SK-N-SH treated with all-trans-retinoic acid at 6 μM for 48 hours (cell line): ENCODE measurements around the gene SIK3.

ENCODE experiments used
- ATAC-seq: fragments of 200-7000 bp; cut with Tn5 transposase; 3 replicates; pipeline ENCODE4 v1.9.1; 2020; ENCODE audit warnings: mild to moderate bottlenecking, moderate library complexity
- ARNTL ChIP-seq: fragments of 450-650 bp; formaldehyde crosslinking; IDR thresholded peaks from 2 replicates; pipeline ENCODE4 v1.5.0; 2020; ENCODE audit warnings: low read depth, mild to moderate bottlenecking, moderate library complexity, borderline replicate concordance
- CSDC2 ChIP-seq: fragments of 250-450 bp; sonication (Bioruptor Pico); IDR thresholded peaks from 2 replicates; pipeline ENCODE4 v1.5.0; 2020; ENCODE audit warnings: mild to moderate bottlenecking, moderate library complexity
- ESRRG ChIP-seq: fragments of 250-450 bp; sonication (Bioruptor Pico); IDR thresholded peaks from 2 replicates; pipeline ENCODE4 v1.6.1; 2021; ENCODE audit warnings: mild to moderate bottlenecking
- GLIS3 ChIP-seq: fragments of 250-450 bp; sonication (Bioruptor Pico); IDR thresholded peaks from 2 replicates; pipeline ENCODE4 v1.5.0; 2020; ENCODE audit warnings: mild to moderate bottlenecking, moderate library complexity
- ISL1 ChIP-seq: fragments of 250-450 bp; sonication (Bioruptor Pico); IDR thresholded peaks from 2 replicates; pipeline ENCODE4 v2.1.2; 2022; ENCODE audit warnings: mild to moderate bottlenecking, moderate library complexity
- OSR1 ChIP-seq: fragments of 250-450 bp; sonication (Bioruptor Pico); IDR thresholded peaks from 2 replicates; pipeline ENCODE4 v1.8.0; 2022; ENCODE audit warnings: moderate library complexity, mild to moderate bottlenecking, inconsistent platforms
- PPARA ChIP-seq: fragments of 250-450 bp; sonication (Bioruptor Pico); IDR thresholded peaks from 2 replicates; pipeline ENCODE4 v1.5.0; 2020; ENCODE audit warnings: mild to moderate bottlenecking, borderline replicate concordance
- RARB ChIP-seq: fragments of 250-450 bp; sonication (Bioruptor Pico); IDR thresholded peaks from 2 replicates; pipeline ENCODE4 v1.8.0; 2021; ENCODE audit warnings: mild to moderate bottlenecking, moderate library complexity
- TCF4 ChIP-seq: fragments of 250-450 bp; sonication (Bioruptor Pico); IDR thresholded peaks from 2 replicates; pipeline ENCODE4 v1.8.0; 2021; ENCODE audit warnings: mild to moderate bottlenecking, moderate library complexity, borderline replicate concordance
- TOX ChIP-seq: fragments of 250-450 bp; sonication (Bioruptor Pico); IDR thresholded peaks from 2 replicates; pipeline ENCODE4 v1.8.0; 2021; ENCODE audit warnings: mild to moderate bottlenecking, moderate library complexity, borderline replicate concordance
- ZC3H10 ChIP-seq: fragments of 250-450 bp; sonication (Bioruptor Pico); IDR thresholded peaks from 2 replicates; pipeline ENCODE4 v1.5.1; 2021; ENCODE audit warnings: mild to moderate bottlenecking, moderate library complexity
- ZFP3 ChIP-seq: fragments of 250-450 bp; sonication (Bioruptor Pico); IDR thresholded peaks from 2 replicates; pipeline ENCODE4 v1.5.0; 2020; ENCODE audit warnings: mild to moderate bottlenecking, moderate library complexity
- ZFP30 ChIP-seq: fragments of 450-650 bp; formaldehyde crosslinking; IDR thresholded peaks from 2 replicates; pipeline ENCODE4 v1.5.0; 2022; ENCODE audit warnings: mild to moderate bottlenecking, moderate library complexity
- ZNF565 ChIP-seq: fragments of 450-650 bp; formaldehyde crosslinking; conservative IDR thresholded peaks from 2 replicates; pipeline ENCODE4 v1.5.0; 2020; ENCODE audit warnings: low read depth, mild to moderate bottlenecking, moderate library complexity
- ZNF70 ChIP-seq: fragments of 450-650 bp; formaldehyde crosslinking; IDR thresholded peaks from 2 replicates; pipeline ENCODE4 v1.5.0; 2020; ENCODE audit warnings: mild to moderate bottlenecking, moderate library complexity
- ZNF8 ChIP-seq: fragments of 450-650 bp; formaldehyde crosslinking; IDR thresholded peaks from 2 replicates; pipeline ENCODE4 v1.5.0; 2020; ENCODE audit warnings: mild to moderate bottlenecking, moderate library complexity
- TF ChIP-seq, protein P1 (sequence below): fragments of 250-450 bp; sonication (Bioruptor Pico); IDR thresholded peaks from 2 replicates; pipeline ENCODE4 v1.5.1; 2020; ENCODE audit warnings: low read depth, mild to moderate bottlenecking, moderate library complexity
- TF ChIP-seq, protein P2 (sequence below): fragments of 250-450 bp; sonication (Bioruptor Pico); IDR thresholded peaks from 2 replicates; pipeline ENCODE4 v1.8.0; 2021; ENCODE audit warnings: low read depth, mild to moderate bottlenecking, moderate library complexity, borderline replicate concordance
- TF ChIP-seq, protein P3 (sequence below): fragments of 250-450 bp; sonication (Bioruptor Pico); IDR thresholded peaks from 2 replicates; pipeline ENCODE4 v1.5.1; 2021; ENCODE audit warnings: mild to moderate bottlenecking, moderate library complexity
- TF ChIP-seq, protein P4 (sequence below): fragments of 250-450 bp; sonication (Bioruptor Pico); IDR thresholded peaks from 2 replicates; pipeline ENCODE4 v1.8.0; 2020; ENCODE audit warnings: mild to moderate bottlenecking, moderate library complexity, borderline replicate concordance
- TF ChIP-seq, protein P5 (sequence below): fragments of 250-450 bp; sonication (Bioruptor Pico); IDR thresholded peaks from 2 replicates; pipeline ENCODE4 v1.5.0; 2020; ENCODE audit warnings: mild to moderate bottlenecking, moderate library complexity

Gene SIK3

DNA sequence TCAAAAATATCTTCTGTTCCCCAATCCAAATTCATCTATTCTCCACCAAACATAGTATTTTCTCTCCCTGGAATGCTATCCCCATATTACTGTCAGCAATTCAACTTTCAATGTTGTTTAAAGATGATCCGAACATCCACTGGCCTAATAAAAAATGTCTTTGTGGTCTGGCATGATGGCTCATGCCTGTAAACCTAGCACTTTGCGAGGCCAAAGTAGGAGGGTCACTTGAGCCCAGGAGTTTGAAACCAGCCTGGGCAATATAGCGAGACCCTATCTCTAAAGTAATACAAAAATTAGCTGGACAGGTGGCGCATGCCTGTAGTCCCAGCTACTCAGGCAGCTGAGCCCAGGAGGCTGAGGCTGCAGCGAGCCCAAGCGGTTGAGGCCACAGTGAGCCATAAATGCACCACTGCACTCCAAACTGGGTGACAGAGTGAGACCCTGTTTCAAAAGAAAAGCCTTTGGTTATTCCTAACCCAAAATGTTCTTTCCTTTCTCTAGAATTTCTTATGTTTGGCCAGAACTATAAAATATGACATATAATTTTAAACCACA lies 29.8 kb downstream of the SIK3 start:
- no peak for TF ChIP-seq ZNF565 (CRISPR knock-in tag)
- no peak for TF ChIP-seq TCF4
- no peak for TF ChIP-seq ZFP30 (CRISPR knock-in tag)
- TF ChIP-seq RARB (CRISPR knock-in tag) = no peak
- TF ChIP-seq GLIS3 (CRISPR knock-in tag) = no peak
- no peak for TF ChIP-seq PPARA (CRISPR knock-in tag)
- TF ChIP-seq, protein P1, sequence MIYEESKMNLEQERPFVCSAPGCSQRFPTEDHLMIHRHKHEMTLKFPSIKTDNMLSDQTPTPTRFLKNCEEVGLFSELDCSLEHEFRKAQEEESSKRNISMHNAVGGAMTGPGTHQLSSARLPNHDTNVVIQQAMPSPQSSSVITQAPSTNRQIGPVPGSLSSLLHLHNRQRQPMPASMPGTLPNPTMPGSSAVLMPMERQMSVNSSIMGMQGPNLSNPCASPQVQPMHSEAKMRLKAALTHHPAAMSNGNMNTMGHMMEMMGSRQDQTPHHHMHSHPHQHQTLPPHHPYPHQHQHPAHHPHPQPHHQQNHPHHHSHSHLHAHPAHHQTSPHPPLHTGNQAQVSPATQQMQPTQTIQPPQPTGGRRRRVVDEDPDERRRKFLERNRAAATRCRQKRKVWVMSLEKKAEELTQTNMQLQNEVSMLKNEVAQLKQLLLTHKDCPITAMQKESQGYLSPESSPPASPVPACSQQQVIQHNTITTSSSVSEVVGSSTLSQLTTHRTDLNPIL = no peak
- TF ChIP-seq, protein P2, sequence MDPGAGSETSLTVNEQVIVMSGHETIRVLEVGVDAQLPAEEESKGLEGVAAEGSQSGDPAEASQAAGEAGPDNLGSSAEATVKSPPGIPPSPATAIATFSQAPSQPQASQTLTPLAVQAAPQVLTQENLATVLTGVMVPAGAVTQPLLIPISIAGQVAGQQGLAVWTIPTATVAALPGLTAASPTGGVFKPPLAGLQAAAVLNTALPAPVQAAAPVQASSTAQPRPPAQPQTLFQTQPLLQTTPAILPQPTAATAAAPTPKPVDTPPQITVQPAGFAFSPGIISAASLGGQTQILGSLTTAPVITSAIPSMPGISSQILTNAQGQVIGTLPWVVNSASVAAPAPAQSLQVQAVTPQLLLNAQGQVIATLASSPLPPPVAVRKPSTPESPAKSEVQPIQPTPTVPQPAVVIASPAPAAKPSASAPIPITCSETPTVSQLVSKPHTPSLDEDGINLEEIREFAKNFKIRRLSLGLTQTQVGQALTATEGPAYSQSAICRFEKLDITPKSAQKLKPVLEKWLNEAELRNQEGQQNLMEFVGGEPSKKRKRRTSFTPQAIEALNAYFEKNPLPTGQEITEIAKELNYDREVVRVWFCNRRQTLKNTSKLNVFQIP (CRISPR knock-in tag) = no peak
- no peak for TF ChIP-seq OSR1 (CRISPR knock-in tag)
- no peak for TF ChIP-seq ZNF70 (CRISPR knock-in tag)
- TF ChIP-seq ZFP3 = no peak
- TF ChIP-seq CSDC2 (CRISPR knock-in tag) = no peak
- no peak for TF ChIP-seq ZC3H10 (CRISPR knock-in tag)
- TF ChIP-seq, protein P3, sequence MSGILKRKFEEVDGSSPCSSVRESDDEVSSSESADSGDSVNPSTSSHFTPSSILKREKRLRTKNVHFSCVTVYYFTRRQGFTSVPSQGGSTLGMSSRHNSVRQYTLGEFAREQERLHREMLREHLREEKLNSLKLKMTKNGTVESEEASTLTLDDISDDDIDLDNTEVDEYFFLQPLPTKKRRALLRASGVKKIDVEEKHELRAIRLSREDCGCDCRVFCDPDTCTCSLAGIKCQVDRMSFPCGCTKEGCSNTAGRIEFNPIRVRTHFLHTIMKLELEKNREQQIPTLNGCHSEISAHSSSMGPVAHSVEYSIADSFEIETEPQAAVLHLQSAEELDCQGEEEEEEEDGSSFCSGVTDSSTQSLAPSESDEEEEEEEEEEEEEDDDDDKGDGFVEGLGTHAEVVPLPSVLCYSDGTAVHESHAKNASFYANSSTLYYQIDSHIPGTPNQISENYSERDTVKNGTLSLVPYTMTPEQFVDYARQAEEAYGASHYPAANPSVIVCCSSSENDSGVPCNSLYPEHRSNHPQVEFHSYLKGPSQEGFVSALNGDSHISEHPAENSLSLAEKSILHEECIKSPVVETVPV (CRISPR knock-in tag) = no peak
- TF ChIP-seq ESRRG (CRISPR knock-in tag) = no peak
- ATAC-seq = no peak

DNA sequence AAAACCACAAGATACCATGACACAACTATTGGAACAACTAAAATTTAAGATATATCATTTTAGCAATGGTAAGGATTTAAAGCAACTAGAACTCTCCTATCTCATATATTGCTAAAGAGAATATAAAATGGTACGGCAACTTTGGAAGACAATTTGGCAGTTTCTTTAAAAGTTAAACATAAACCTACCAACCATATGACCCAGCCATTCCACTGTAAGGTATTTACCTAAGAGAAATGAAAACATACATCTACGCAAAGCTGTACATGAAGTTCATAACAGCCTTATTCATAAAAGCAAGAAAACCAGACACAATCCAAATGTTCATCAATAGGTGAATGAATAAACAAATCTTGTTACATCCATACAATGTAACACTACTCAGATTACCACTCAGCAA lies 31.3 kb downstream of the SIK3 start:
- ATAC-seq = no peak
- TF ChIP-seq OSR1 (CRISPR knock-in tag) (no peak), ISL1 (CRISPR knock-in tag) (no peak), ZFP3 (no peak), ZNF8 (CRISPR knock-in tag) (no peak), RARB (CRISPR knock-in tag) (no peak), ZNF70 (CRISPR knock-in tag) (no peak), ZNF565 (CRISPR knock-in tag) (no peak), TOX (CRISPR knock-in tag) (no peak), CSDC2 (CRISPR knock-in tag) (no peak), PPARA (CRISPR knock-in tag) (no peak), ARNTL (no peak)
- TF ChIP-seq, protein P4, sequence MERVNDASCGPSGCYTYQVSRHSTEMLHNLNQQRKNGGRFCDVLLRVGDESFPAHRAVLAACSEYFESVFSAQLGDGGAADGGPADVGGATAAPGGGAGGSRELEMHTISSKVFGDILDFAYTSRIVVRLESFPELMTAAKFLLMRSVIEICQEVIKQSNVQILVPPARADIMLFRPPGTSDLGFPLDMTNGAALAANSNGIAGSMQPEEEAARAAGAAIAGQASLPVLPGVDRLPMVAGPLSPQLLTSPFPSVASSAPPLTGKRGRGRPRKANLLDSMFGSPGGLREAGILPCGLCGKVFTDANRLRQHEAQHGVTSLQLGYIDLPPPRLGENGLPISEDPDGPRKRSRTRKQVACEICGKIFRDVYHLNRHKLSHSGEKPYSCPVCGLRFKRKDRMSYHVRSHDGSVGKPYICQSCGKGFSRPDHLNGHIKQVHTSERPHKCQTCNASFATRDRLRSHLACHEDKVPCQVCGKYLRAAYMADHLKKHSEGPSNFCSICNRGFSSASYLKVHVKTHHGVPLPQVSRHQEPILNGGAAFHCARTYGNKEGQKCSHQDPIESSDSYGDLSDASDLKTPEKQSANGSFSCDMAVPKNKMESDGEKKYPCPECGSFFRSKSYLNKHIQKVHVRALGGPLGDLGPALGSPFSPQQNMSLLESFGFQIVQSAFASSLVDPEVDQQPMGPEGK = no peak
- TF ChIP-seq, protein P2 (CRISPR knock-in tag) = no peak
- TF ChIP-seq, protein P3 (CRISPR knock-in tag) = no peak

DNA sequence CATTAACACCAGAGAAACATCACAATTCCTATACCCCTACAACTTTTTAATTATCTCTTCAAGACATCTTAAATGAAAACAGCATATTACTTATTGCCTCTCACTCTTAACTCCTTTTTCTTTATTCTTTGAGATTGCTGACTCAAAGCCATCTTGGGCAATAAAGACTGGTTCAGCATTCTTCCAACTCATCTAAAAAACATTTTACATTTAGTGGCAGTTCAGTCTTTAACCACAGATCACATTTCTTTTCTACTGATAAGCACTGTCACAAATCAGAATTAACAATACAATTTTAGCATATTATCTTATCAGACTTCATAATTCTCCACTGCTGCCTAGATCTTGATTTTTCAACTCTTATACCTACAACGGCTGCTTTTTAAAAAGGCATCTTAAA lies 34.0 kb downstream of the SIK3 start:
- peak; percentile 63 for ATAC-seq
- TF ChIP-seq RARB (CRISPR knock-in tag) (no peak), ISL1 (CRISPR knock-in tag) (peak; percentile 81)
- TF ChIP-seq, protein P5, sequence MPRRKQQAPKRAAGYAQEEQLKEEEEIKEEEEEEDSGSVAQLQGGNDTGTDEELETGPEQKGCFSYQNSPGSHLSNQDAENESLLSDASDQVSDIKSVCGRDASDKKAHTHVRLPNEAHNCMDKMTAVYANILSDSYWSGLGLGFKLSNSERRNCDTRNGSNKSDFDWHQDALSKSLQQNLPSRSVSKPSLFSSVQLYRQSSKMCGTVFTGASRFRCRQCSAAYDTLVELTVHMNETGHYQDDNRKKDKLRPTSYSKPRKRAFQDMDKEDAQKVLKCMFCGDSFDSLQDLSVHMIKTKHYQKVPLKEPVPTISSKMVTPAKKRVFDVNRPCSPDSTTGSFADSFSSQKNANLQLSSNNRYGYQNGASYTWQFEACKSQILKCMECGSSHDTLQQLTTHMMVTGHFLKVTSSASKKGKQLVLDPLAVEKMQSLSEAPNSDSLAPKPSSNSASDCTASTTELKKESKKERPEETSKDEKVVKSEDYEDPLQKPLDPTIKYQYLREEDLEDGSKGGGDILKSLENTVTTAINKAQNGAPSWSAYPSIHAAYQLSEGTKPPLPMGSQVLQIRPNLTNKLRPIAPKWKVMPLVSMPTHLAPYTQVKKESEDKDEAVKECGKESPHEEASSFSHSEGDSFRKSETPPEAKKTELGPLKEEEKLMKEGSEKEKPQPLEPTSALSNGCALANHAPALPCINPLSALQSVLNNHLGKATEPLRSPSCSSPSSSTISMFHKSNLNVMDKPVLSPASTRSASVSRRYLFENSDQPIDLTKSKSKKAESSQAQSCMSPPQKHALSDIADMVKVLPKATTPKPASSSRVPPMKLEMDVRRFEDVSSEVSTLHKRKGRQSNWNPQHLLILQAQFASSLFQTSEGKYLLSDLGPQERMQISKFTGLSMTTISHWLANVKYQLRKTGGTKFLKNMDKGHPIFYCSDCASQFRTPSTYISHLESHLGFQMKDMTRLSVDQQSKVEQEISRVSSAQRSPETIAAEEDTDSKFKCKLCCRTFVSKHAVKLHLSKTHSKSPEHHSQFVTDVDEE = no peak
